HAP-1 (cell line): Measurements from ENCODE around the gene CRY2.

Experiments
- DNase-seq, 2 experiments: peaks; one replicate each; pipeline ENCODE4 v3.0.0-alpha.2; 2016 to 2020; ENCODE audit warnings: low spot score in 2 of 2
- H3K27me3 ChIP-seq: fragments of 250-450 bp; sonication (Bioruptor Pico); 2 replicates; pipeline ENCODE4 v1.5.1; 2020; ENCODE audit warnings: low read depth, mild to moderate bottlenecking, moderate library complexity
- H3K36me3 ChIP-seq: fragments of 250-450 bp; sonication (Bioruptor Pico); replicated peaks from 2 replicates; pipeline ENCODE4 v1.5.1; 2020; ENCODE audit warnings: mild to moderate bottlenecking
- H3K4me1 ChIP-seq: fragments of 250-450 bp; sonication (Bioruptor Pico); 2 replicates; pipeline ENCODE4 v1.5.1; 2020; ENCODE audit warnings: mild to moderate bottlenecking
- H3K4me3 ChIP-seq: fragments of 250-450 bp; sonication (Bioruptor Pico); 2 replicates; pipeline ENCODE4 v1.5.1; 2020; ENCODE audit warnings: mild to moderate bottlenecking, moderate library complexity
- H3K9me3 ChIP-seq: fragments of 250-450 bp; sonication (Bioruptor Pico); 2 replicates; pipeline ENCODE4 v1.5.1; 2020; ENCODE audit warnings: mild to moderate bottlenecking, moderate library complexity
- in situ Hi-C: fragments of 300-500 bp; cut with MboI; formaldehyde crosslinking; loops from 3 replicates; pipeline ENCODE4 v1.14.3; 2020; ENCODE audit warnings: low sequenced_read_pairs, inconsistent platforms, mixed read lengths

CRY2 gene

DNA sequence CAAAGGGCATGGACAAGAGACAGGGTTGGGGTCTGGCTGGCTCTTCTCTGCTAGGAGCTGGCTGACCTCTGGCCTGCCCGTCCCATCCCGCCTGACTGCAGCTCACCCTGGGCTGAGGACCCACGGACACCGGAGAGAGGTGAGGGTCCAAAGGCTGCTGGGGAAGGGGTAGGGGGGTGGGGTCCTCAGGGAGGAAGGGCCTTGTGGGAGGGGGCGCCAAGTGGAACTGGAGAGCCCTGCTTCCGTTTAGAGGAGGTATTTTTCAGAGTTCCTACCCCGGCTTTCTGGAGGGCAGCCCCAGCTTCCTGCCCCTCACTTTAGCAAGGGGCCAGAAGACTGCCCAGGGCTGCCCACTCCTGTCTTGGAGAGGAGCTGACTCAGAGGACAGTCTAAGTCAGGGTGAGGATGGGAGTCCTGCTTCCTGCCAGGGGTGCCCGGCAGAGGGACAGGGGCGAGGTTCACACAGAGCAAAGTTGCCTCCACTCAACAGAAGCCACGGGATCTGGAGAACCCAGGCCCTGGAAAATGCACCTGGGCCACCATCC is 82.3 kb downstream of the CRY2 start:
- Histone ChIP-seq H3K9me3 (no peaks in the 10 kb centered on the region), H3K4me3 (no peak overlapping the region), H3K4me1 (no peaks in the 10 kb centered on the region), H3K27me3 (no peaks in the 10 kb centered on the region), H3K36me3 (peaks cover 6% of the 10 kb centered on the region)
- in situ Hi-C loops = no loop called here
- DNase-seq = no peak

DNA sequence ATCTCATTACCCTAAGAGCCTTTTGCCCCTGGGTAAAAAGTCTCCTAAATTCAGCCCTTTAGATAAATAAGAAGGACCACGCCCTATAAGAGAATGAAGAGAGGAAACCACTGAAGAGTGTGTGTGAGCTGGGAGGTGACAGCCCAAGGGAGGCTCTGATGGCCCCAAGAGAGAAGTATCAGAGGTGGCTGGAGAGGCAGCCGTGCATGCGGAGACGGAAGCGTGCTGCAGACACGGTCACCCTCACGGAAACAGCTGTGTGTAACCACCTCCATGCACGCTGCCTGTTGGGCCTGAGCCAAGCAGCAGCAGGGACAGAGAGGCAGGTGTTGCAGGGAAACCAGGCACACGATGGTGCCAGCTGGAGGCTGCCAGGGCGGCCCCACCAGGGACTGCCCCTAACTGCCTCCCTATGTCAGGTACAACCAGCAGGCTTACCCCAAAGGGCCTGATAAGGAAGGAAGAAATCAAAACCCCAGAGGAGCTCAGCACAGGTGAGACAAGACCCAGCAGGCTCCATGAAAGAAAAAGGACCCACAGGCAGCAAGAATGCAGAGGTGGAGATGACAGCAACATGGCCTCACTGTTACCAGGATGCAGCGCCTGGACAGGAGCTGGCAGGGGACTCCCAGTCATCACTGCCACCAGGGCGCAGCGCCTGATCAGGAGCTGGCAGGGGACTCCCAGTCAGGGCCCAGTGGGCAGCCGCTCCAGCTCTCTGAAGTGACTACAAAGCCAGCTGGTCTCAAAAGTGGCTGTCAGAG is 82.9 kb downstream of the CRY2 start:
- no peaks in the 10 kb centered on the region for H3K9me3 ChIP-seq
- H3K4me3 ChIP-seq = no peak overlapping the region
- in situ Hi-C loops = no loop called here
- no peaks in the 10 kb centered on the region for H3K27me3 ChIP-seq
- DNase-seq = no peak
- H3K36me3 ChIP-seq = peaks cover 12% of the 10 kb centered on the region
- no peaks in the 10 kb centered on the region for H3K4me1 ChIP-seq

DNA sequence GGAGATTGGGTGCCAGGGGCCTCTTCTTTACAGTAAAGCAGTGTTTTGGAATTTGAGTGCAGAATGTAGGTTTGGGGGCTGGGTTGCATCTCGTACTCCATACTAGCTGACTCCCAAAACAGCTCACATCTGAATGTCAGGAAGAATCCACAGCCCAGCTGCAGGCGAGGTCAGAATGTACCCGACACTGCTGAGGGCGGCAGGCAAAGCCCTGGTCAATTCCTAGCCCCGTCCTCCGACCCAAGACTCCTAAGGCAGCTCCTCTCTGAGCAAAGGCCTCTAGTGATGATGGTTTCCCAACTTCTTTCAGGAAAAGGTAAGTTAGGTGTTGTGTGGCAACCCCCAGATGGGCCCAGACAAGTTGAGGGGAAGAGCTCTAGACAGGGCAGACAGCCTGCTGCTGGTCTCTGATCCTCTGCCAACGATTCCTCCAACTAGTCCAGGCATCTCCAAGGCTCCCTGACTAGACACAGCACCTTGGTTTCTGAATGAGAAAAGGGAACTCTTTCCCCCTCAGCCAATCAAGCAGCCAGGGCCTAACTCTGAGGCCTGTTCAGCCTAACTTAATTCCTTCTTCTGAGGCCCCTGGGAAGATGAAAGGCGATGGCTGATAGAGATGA is 83.8 kb downstream of the CRY2 start:
- Histone ChIP-seq H3K4me1 (no peaks in the 10 kb centered on the region), H3K4me3 (no peak overlapping the region), H3K9me3 (no peaks in the 10 kb centered on the region), H3K36me3 (peaks cover 19% of the 10 kb centered on the region), H3K27me3 (no peaks in the 10 kb centered on the region)
- in situ Hi-C loops = no loop called here
- no peak for DNase-seq

DNA sequence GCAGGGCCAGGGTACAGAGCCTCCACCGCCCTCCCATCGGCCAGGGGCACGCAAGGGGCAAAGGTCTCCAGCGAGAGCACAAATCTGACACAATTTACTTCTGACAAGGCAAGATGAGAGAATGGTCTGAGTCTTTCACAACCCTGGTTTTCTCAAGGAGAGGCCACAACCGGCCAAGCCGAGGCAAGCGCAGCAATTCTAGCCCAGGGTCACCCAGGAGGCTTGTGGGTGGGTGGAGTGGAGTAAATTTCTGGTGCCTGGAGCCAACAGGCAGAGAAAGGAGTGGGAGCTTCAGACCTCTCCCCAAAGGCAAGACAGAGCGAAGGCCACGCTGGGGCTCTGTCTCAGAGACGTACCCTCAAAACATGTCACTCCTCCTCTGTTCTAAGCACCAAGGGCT is 84.5 kb downstream of the CRY2 start:
- Histone ChIP-seq H3K9me3 (no peaks in the 10 kb centered on the region), H3K36me3 (peaks cover 22% of the 10 kb centered on the region), H3K4me1 (no peaks in the 10 kb centered on the region), H3K27me3 (no peaks in the 10 kb centered on the region), H3K4me3 (no peak overlapping the region)
- in situ Hi-C loops = no loop called here
- DNase-seq = no peak

DNA sequence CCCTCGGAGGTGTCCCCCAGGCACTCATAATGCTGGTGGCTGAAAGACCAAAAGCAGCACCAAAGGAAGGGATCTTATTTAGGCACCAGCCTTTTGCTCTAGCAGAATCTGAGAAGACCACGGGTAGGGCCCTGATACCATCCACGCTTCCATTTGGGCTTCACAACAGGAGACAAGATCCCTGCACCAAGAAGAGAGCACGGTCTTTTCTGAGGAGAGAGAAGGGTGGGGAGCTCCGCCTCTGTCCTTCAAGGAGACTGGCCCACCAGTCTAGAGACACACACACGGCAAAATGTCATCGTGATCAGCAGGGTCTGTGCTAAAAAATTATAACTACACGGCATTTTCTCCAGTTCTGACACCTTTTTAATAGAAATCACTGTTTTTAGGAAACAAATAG is 84.9 kb downstream of the CRY2 start:
- peaks cover 22% of the 10 kb centered on the region for H3K36me3 ChIP-seq
- H3K4me3 ChIP-seq = no peak overlapping the region
- in situ Hi-C loops = no loop called here
- no peaks in the 10 kb centered on the region for H3K27me3 ChIP-seq
- DNase-seq = no peak
- H3K9me3 ChIP-seq = no peaks in the 10 kb centered on the region
- no peaks in the 10 kb centered on the region for H3K4me1 ChIP-seq
